ENCODE results near the gene BMP10. TPM values are rescaled to one million over a fixed set of nuclear protein-coding genes. Genes with fewer than 3 reads are reported as not detected.
A peak's percentile ranks its signal among the peaks of the same experiment; 100 is the strongest.

Gene BMP10
- total and polyA plus RNA-seq, 2 of the 8 experiments (the other 6 are each of a cell fraction or from before 2014, with no cell fraction given) = not detected

DNA sequence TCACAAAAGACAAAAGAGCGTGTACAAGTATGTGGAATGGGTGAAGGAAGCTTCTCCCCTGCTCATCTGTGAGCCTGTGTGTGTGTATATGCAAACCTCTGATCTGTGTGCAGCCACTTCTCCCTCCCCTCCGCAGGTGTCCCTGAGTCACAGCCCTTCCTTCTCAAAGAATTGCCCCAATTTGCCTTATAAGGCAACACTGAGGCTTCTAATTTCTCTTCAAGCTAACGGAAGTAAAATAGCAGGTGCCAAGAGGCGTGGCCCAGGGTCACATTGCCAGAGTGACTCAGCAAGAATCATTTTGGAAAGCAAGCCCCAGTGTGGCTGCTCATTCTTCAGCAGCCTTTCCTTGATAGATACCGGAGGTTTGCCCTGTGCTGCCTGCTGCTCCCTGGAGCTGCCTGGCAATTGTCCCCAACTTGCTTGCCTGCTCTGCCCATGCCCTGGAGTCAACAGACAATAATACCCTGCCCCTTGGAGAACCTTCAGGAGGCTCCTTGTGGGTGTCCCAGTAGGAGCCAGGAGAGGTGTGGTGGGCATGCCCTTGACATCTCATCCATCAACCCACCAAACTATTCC, 37.3 kb upstream of the BMP10 start (continued):
- TF ChIP-seq, protein P1, sequence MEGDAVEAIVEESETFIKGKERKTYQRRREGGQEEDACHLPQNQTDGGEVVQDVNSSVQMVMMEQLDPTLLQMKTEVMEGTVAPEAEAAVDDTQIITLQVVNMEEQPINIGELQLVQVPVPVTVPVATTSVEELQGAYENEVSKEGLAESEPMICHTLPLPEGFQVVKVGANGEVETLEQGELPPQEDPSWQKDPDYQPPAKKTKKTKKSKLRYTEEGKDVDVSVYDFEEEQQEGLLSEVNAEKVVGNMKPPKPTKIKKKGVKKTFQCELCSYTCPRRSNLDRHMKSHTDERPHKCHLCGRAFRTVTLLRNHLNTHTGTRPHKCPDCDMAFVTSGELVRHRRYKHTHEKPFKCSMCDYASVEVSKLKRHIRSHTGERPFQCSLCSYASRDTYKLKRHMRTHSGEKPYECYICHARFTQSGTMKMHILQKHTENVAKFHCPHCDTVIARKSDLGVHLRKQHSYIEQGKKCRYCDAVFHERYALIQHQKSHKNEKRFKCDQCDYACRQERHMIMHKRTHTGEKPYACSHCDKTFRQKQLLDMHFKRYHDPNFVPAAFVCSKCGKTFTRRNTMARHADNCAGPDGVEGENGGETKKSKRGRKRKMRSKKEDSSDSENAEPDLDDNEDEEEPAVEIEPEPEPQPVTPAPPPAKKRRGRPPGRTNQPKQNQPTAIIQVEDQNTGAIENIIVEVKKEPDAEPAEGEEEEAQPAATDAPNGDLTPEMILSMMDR (IDR thresholded peaks at IDR 0.05; ENCODE audit: control extremely low read depth in 1 of 3, insufficient read depth in 1 of 3, low read depth in 1 of 3, low read length in 3 of 3) = no peak
- TF ChIP-seq BACH1 (IDR thresholded peaks at IDR 0.05; ENCODE audit: low read length) = peak; percentile 96
